ENCODE results near the gene GRXCR2. TPM values are rescaled to one million over a fixed set of nuclear protein-coding genes. Genes with fewer than 3 reads are reported as not detected.
A peak's percentile ranks its signal among the peaks of the same experiment; 100 is the strongest.
"Not testable (repeated sequence)": the region's sequence is repeated elsewhere in the genome, so short reads cannot be mapped to it uniquely, and the experiment has no call there.

GRXCR2 gene
- total RNA-seq, 1 donor from 2014 or later, result not detected

- H3K4me3 Mint-ChIP-seq (ENCODE audit: unreplicated experiment), result no peak overlapping the region
- H3K36me3 Mint-ChIP-seq (ENCODE audit: unreplicated experiment), result no peaks in the 10 kb centered on the region
- no peak overlapping the region for H3K27ac Mint-ChIP-seq (ENCODE audit: unreplicated experiment)
- no peak for TF ChIP-seq CTCF (IDR thresholded peaks at IDR 0.05)
- no peaks in the 10 kb centered on the region for H3K4me1 Mint-ChIP-seq (ENCODE audit: unreplicated experiment)
- DNase-seq (ENCODE audit: extremely low spot score, unreplicated experiment), result no peak
- peaks cover 9% of the 10 kb centered on the region for H3K9me3 Mint-ChIP-seq (ENCODE audit: unreplicated experiment)
- H3K27me3 Mint-ChIP-seq (ENCODE audit: unreplicated experiment), result peaks cover 3% of the 10 kb centered on the region
Observed at GRCh38 chr5:145903867-145904266, 31.1 kb upstream of the GRXCR2 start.

GRCh38 chr5:145903113-145903512, 30.3 kb upstream of the GRXCR2 start:
- peaks cover 14% of the 10 kb centered on the region for H3K9me3 Mint-ChIP-seq (ENCODE audit: unreplicated experiment)
- H3K36me3 Mint-ChIP-seq (ENCODE audit: unreplicated experiment), result no peaks in the 10 kb centered on the region
- no peak overlapping the region for H3K4me3 Mint-ChIP-seq (ENCODE audit: unreplicated experiment)
- no peak for DNase-seq (ENCODE audit: extremely low spot score, unreplicated experiment)
- peaks cover under 1% of the 10 kb centered on the region for H3K27me3 Mint-ChIP-seq (ENCODE audit: unreplicated experiment)
- no peak overlapping the region for H3K27ac Mint-ChIP-seq (ENCODE audit: unreplicated experiment)
- H3K4me1 Mint-ChIP-seq (ENCODE audit: unreplicated experiment), result no peaks in the 10 kb centered on the region
- peak; percentile 21 for TF ChIP-seq CTCF (IDR thresholded peaks at IDR 0.05)

DNA sequence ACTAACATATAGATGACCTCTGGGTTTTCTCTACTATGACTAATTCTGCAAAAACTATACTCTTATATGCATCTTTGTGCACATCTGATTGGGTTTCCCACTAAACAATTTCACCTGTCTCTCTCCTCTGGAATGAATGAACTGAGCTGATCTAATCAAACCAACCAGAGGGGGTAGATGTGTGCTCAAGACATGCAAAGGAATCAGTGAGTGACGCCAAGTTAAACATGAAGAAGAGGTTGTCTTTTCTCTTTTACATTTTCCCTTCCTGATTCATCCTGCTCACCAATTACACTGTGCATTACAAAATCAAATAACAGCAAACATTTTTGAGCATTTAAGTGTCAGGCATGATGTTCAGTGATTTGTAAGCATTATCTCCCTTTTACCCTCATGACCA, 29.6 kb upstream of the GRXCR2 start:
- Mint-ChIP-seq H3K4me1 (ENCODE audit: unreplicated experiment) (no peaks in the 10 kb centered on the region), H3K9me3 (ENCODE audit: unreplicated experiment) (peaks cover 17% of the 10 kb centered on the region), H3K27ac (ENCODE audit: unreplicated experiment) (no peak overlapping the region), H3K27me3 (ENCODE audit: unreplicated experiment) (no peaks in the 10 kb centered on the region), H3K36me3 (ENCODE audit: unreplicated experiment) (no peaks in the 10 kb centered on the region), H3K4me3 (ENCODE audit: unreplicated experiment) (no peak overlapping the region)
- no peak for DNase-seq (ENCODE audit: extremely low spot score, unreplicated experiment)
- TF ChIP-seq CTCF (IDR thresholded peaks at IDR 0.05), result no peak

GRCh38 chr5:145898171-145898570, 25.4 kb upstream of the GRXCR2 start:
- no peaks in the 10 kb centered on the region for H3K36me3 Mint-ChIP-seq (ENCODE audit: unreplicated experiment)
- no peak overlapping the region for H3K27ac Mint-ChIP-seq (ENCODE audit: unreplicated experiment)
- no peak overlapping the region for H3K4me3 Mint-ChIP-seq (ENCODE audit: unreplicated experiment)
- TF ChIP-seq CTCF (IDR thresholded peaks at IDR 0.05), result no peak
- peaks cover 5% of the 10 kb centered on the region for H3K27me3 Mint-ChIP-seq (ENCODE audit: unreplicated experiment)
- H3K9me3 Mint-ChIP-seq (ENCODE audit: unreplicated experiment), result peaks cover 20% of the 10 kb centered on the region
- H3K4me1 Mint-ChIP-seq (ENCODE audit: unreplicated experiment), result no peaks in the 10 kb centered on the region
- no peak for DNase-seq (ENCODE audit: extremely low spot score, unreplicated experiment)

GRCh38 chr5:145891378-145891777, 18.6 kb upstream of the GRXCR2 start:
- not testable (repeated sequence) for H3K4me3 Mint-ChIP-seq (ENCODE audit: unreplicated experiment); DNase-seq (ENCODE audit: extremely low spot score, unreplicated experiment); H3K36me3 Mint-ChIP-seq (ENCODE audit: unreplicated experiment); H3K27me3 Mint-ChIP-seq (ENCODE audit: unreplicated experiment); H3K27ac Mint-ChIP-seq (ENCODE audit: unreplicated experiment); H3K4me1 Mint-ChIP-seq (ENCODE audit: unreplicated experiment)
- H3K9me3 Mint-ChIP-seq (ENCODE audit: unreplicated experiment), result peaks cover 14% of the 10 kb centered on the region

GRCh38 chr5:145889611-145890010, 16.8 kb upstream of the GRXCR2 start:
- no peak for DNase-seq (ENCODE audit: extremely low spot score, unreplicated experiment)
- Mint-ChIP-seq H3K27ac (ENCODE audit: unreplicated experiment) (no peak overlapping the region), H3K4me3 (ENCODE audit: unreplicated experiment) (no peak overlapping the region), H3K36me3 (ENCODE audit: unreplicated experiment) (no peaks in the 10 kb centered on the region), H3K4me1 (ENCODE audit: unreplicated experiment) (no peaks in the 10 kb centered on the region), H3K27me3 (ENCODE audit: unreplicated experiment) (peaks cover 5% of the 10 kb centered on the region), H3K9me3 (ENCODE audit: unreplicated experiment) (peaks cover 14% of the 10 kb centered on the region)
- TF ChIP-seq CTCF (IDR thresholded peaks at IDR 0.05), result no peak
